Activated T-helper 9 cell treated with anti-CD3 and anti-CD28 coated beads, Interleukin-2, amount 50 U/mL, for 16 hours (primary cell): ENCODE data around the gene FOXP1.
A peak's percentile ranks its signal among the peaks of the same experiment; 100 is the strongest.

Source experiments
- DNase-seq: peaks from one replicate; pipeline ENCODE4 v3.0.0-alpha.2; 2020; ENCODE audit warnings: low read depth

FOXP1 gene

GRCh38 chr3:71372241-71372768 is 211.2 kb downstream of the FOXP1 start:
- DNase-seq = no peak

- DNase-seq = no peak
These were observed 212.2 kb downstream of the FOXP1 start for GRCh38 chr3:71371282-71371681.

GRCh38 chr3:71370467-71370866 is 213.1 kb downstream of the FOXP1 start:
- no peak for DNase-seq

- DNase-seq = no peak
These were observed 213.7 kb downstream of the FOXP1 start for GRCh38 chr3:71369701-71370391.

- DNase-seq = no peak
These were observed 216.4 kb downstream of the FOXP1 start for GRCh38 chr3:71366988-71367604.

- DNase-seq = no peak
These were observed 222.1 kb downstream of the FOXP1 start for GRCh38 chr3:71361334-71361890.

GRCh38 chr3:71360764-71361163 is 222.8 kb downstream of the FOXP1 start:
- no peak for DNase-seq

GRCh38 chr3:71360180-71360579 is 223.3 kb downstream of the FOXP1 start:
- no peak for DNase-seq

GRCh38 chr3:71358243-71358642 is 225.3 kb downstream of the FOXP1 start:
- no peak for DNase-seq

GRCh38 chr3:71356265-71356664 is 227.3 kb downstream of the FOXP1 start:
- no peak for DNase-seq

GRCh38 chr3:71355862-71356261 is 227.7 kb downstream of the FOXP1 start:
- peak; percentile 10 for DNase-seq

GRCh38 chr3:71355037-71355436 is 228.5 kb downstream of the FOXP1 start:
- DNase-seq = no peak

- DNase-seq = no peak
These were observed 232.0 kb downstream of the FOXP1 start for GRCh38 chr3:71351403-71352149.

- DNase-seq = no peak
These were observed 232.5 kb downstream of the FOXP1 start for GRCh38 chr3:71350998-71351397.

- DNase-seq = no peak
These were observed 234.7 kb downstream of the FOXP1 start for GRCh38 chr3:71348831-71349230.

- DNase-seq = no peak
These were observed 235.4 kb downstream of the FOXP1 start for GRCh38 chr3:71348001-71348632.

GRCh38 chr3:71346061-71346460 is 237.5 kb downstream of the FOXP1 start:
- no peak for DNase-seq

GRCh38 chr3:71345429-71346040 is 238.0 kb downstream of the FOXP1 start:
- DNase-seq = no peak

- no peak for DNase-seq
These were observed 241.8 kb downstream of the FOXP1 start for GRCh38 chr3:71341721-71342120.

GRCh38 chr3:71339049-71339448 is 244.5 kb downstream of the FOXP1 start:
- no peak for DNase-seq

- DNase-seq = no peak
These were observed 250.7 kb downstream of the FOXP1 start for GRCh38 chr3:71332813-71333212.

GRCh38 chr3:71330909-71331308 is 252.6 kb downstream of the FOXP1 start:
- no peak for DNase-seq
